WERI-Rb-1 (cell line): ENCODE measurements around the gene SIRPG.
"Not testable (repeated sequence)": the region's sequence is repeated elsewhere in the genome, so short reads cannot be mapped to it uniquely, and the experiment has no call there.

Experiments
- DNase-seq: peaks from one replicate; pipeline ENCODE4 v3.0.0-alpha.2; 2020
- H3K27ac ChIP-seq: fragments of 250-450 bp; sonication (Bioruptor Pico); 2 replicates; pipeline ENCODE4 v1.5.1; 2020; ENCODE audit warnings: mild to moderate bottlenecking, moderate library complexity
- H3K27me3 ChIP-seq: fragments of 250-450 bp; sonication (Bioruptor Pico); 2 replicates; pipeline ENCODE4 v1.5.1; 2021; ENCODE audit warnings: mild to moderate bottlenecking, low read depth, moderate library complexity; ENCODE audit not compliant: insufficient read depth, severe bottlenecking
- H3K36me3 ChIP-seq: fragments of 250-450 bp; sonication (Bioruptor Pico); 2 replicates; pipeline ENCODE4 v1.5.1; 2020; ENCODE audit warnings: mild to moderate bottlenecking, moderate library complexity
- H3K4me3 ChIP-seq: 2 replicates; pipeline ENCODE4 v1.5.1; 2011; ENCODE audit warnings: low read depth, mild to moderate bottlenecking, control low read depth, low read length
- H3K9me3 ChIP-seq: fragments of 250-450 bp; sonication (Bioruptor Pico); 2 replicates; pipeline ENCODE4 v1.5.1; 2021; ENCODE audit warnings: mild to moderate bottlenecking, moderate library complexity; ENCODE audit not compliant: severe bottlenecking
- CTCF ChIP-seq: IDR thresholded peaks from 2 replicates; pipeline ENCODE4 v1.5.1; 2011; ENCODE audit warnings: low read depth, mild to moderate bottlenecking, control low read depth, inconsistent platforms, low read length

Gene SIRPG

GRCh38 chr20:1651268-1652058 lies 6.1 kb downstream of the SIRPG start:
- no peak for TF ChIP-seq CTCF
- Histone ChIP-seq H3K27me3 (peaks cover 50% of the 10 kb centered on the region), H3K9me3 (peaks cover 3% of the 10 kb centered on the region), H3K4me3 (no peak overlapping the region), H3K36me3 (no peaks in the 10 kb centered on the region), H3K27ac (no peak overlapping the region)
- no peak for DNase-seq

DNA sequence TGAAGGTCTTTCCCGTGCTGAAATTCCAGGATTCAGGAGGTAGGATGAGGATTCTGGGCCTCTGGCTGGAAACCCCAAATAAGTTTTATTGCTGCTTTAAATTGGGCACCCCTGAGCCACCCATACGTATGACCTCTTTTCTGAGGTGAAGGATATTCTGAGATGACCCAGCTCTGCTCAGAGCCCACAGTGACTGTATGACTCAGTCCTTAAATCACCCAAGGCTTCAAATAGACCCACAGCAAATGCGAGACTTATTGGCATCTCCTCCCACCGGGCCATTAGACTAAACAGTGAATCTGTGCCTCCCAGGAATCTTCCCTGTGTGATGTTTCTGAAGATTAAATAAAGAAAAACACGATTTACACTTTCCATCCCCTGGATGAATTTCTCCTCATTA lies 9.5 kb downstream of the SIRPG start:
- no peak overlapping the region for H3K27ac ChIP-seq
- peaks cover 67% of the 10 kb centered on the region for H3K27me3 ChIP-seq

DNA sequence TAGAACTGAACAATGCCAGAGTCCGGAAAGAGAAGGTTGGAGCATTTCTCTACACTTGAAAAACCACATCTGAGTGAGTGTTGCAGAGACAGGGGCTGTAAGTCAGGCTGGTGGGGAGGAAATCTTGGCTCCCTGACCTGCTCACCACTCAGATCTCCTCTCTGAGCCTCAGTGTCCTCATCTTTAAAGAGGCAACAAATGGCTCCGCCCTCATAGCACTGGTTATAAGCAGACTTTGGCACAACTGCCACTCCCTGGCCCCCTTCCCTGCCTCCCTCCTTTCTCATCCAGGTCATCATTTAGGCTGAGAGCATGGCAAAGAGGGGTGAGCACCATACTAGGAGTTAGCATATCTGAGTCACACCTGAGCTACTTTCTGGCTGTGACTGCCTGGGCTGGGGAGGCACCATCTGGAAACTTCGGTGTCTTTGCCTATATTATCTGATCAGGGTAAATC lies 10.6 kb downstream of the SIRPG start:
- Histone ChIP-seq H3K36me3 (no peaks in the 10 kb centered on the region), H3K27me3 (peaks cover 70% of the 10 kb centered on the region), H3K27ac (no peak overlapping the region), H3K9me3 (no peaks in the 10 kb centered on the region), H3K4me3 (no peak overlapping the region)
- TF ChIP-seq CTCF = no peak
- no peak for DNase-seq

More for the DNA sequence above, 9.5 kb downstream of the SIRPG start:
- Histone ChIP-seq H3K9me3 (no peaks in the 10 kb centered on the region), H3K4me3 (no peak overlapping the region), H3K36me3 (no peaks in the 10 kb centered on the region)
- no peak for TF ChIP-seq CTCF
- DNase-seq = no peak

DNA sequence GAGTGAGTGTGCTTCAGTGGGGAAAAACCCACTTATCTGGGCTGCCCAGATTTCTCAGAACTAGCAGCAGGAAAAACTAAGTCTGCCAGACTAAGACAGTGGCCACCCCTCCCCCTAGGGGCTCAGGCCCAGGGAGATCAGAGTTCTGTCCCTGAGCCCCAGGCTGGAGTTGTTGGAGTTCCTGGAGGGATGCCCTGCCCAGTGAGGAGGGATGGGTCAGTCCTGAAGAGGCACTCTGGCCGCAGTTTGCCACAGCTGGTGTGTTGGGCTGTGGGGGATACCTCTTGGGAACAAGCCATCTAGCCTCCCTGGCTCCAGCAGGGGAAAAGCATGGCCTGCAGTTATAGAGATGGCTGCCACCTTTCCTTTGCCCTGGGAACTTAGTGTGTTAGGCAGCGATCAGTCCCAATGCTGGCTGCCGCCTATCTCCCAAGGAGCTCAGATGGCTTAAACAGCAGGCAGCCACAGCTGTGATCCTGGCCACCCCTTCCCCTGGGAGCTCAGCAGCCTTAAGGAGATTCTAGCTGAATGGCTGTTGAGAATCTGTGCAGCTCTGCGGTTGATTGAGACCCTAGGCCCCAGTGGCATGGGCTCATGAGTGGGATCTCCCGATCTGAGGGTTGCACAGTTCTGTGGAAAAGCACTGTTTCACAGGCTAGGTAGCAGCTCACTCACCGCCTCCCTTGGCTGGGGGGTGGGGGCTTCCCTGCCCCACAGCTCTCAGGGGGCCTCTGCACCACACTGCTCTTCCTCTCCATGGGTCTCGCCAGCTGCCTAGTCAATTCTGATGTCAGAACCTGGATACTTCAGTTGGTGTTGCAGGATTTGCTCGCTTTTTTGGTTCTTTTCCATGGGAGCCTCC lies 13.2 kb downstream of the SIRPG start:
- DNase-seq = peak; percentile 14
- Histone ChIP-seq H3K36me3 (no peaks in the 10 kb centered on the region), H3K27me3 (peaks cover 75% of the 10 kb centered on the region), H3K4me3 (no peak overlapping the region), H3K9me3 (no peaks in the 10 kb centered on the region), H3K27ac (no peak overlapping the region)
- no peak for TF ChIP-seq CTCF

DNA sequence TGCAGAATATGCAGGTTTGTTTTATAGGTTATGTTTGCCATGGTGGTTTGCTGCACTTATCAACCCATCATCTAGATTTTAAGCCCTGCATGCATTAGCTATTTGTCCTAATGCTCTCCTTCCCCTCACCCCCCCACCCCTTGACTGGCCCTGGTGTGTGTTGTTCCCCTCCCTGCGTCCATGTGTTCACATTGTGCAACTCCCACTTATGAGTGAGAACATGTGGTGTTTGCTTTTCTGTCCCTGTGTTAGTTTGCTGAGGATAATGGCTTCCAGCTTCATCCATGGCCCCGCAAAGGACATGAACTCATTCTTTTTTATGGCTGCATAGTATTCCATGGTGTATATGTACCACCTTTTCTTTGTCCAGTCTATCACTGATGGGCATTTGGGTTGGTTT lies 18.9 kb downstream of the SIRPG start:
- not testable (repeated sequence) for H3K27ac ChIP-seq, DNase-seq, H3K9me3 ChIP-seq, H3K4me3 ChIP-seq, H3K36me3 ChIP-seq
- H3K27me3 ChIP-seq = peaks cover 42% of the 10 kb centered on the region

DNA sequence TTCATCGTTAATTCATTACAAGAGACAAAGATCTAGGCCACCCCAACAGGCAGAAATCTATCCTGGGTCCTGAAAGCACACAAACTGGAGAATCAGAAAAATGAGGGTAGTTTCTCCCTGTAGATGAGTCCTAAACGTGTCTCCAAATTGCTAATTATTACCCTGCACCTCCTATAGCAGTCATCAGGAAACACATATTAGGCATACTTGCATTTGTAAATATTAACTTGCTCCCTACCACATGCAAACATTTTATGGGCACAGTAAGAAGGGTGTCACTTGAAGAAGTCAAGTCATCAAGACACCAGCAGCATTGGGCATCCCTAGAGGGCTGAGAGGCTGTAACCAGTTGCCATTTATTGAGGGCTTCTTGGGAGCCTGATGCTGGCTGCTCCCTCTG lies 19.8 kb downstream of the SIRPG start:
- Histone ChIP-seq H3K36me3 (no peaks in the 10 kb centered on the region), H3K27ac (no peak overlapping the region), H3K4me3 (no peak overlapping the region), H3K27me3 (peaks cover 42% of the 10 kb centered on the region), H3K9me3 (no peaks in the 10 kb centered on the region)
- no peak for TF ChIP-seq CTCF
- no peak for DNase-seq
